ENCODE measurements around the gene PTPRD.

The PTPRD gene

GRCh38 chr9:10612641-10613398, at the start of gene PTPRD:
PTPRD (minus strand) TSS chr9:10613002.
- no peak for DNase-seq (ENCODE audit: low read depth, low spot score)

- no peak for DNase-seq (ENCODE audit: low read depth, low spot score)
Observed at GRCh38 chr9:10661994-10662393, 49.2 kb upstream of the PTPRD start.

GRCh38 chr9:10661376-10661775, 48.6 kb upstream of the PTPRD start:
- DNase-seq (ENCODE audit: low read depth, low spot score): no peak

GRCh38 chr9:10651012-10651411, 38.2 kb upstream of the PTPRD start:
- DNase-seq (ENCODE audit: low read depth, low spot score): no peak

GRCh38 chr9:10649076-10649475, 36.3 kb upstream of the PTPRD start:
- no peak for DNase-seq (ENCODE audit: low read depth, low spot score)

- no peak for DNase-seq (ENCODE audit: low read depth, low spot score)
Observed at GRCh38 chr9:10633785-10634184, 21.0 kb upstream of the PTPRD start.

DNA sequence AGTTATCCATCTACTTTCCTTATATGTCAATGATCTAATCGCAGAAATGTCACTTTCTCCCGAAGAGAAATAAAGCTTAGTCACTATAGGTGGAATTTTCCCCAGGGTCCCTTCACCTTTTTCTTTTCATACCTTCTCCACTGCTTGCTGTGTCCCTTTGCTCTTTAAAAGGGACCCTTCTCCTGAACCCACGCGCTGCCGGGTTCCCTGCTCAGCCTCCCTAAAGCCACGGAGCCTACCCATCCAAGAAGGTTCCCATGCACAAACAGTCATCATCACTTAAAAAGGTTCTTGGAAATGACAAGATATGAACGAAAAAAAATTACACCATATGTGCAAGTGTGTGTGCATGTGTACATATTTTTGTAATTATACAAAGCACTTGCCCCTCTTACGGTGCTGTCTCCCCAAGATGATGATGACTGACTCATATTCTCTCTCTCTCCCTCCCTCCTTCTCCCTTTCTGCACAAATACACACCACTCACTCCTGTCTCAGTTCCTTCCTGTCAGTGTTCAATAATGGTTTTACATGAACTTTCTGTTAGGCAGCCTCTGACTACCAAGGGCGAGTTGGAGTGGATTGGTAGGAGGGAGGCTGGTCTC, 1.5 kb upstream of the PTPRD start:
- no peak for DNase-seq (ENCODE audit: low read depth, low spot score)

DNA sequence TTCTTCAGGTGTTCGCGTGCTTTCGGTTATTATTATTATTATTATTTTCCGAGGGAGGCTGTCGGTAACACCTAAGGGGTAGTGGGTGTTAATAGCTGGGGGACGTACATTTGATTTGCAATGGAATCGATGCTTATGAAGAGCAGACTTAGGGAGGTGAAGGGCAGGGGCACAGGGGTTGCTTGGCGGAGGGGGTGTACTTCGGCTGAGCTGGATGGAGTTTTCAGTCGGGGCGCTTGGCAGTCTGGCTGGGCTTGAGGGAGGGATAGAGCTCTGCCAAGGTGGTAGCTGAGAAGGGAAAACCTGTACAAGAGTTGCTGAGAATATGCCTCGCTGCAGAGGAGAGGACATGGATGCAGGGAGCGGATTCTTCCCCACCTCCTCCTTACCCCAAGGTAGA, 617 bp upstream of the PTPRD start:
- no peak for DNase-seq (ENCODE audit: low read depth, low spot score)

DNA sequence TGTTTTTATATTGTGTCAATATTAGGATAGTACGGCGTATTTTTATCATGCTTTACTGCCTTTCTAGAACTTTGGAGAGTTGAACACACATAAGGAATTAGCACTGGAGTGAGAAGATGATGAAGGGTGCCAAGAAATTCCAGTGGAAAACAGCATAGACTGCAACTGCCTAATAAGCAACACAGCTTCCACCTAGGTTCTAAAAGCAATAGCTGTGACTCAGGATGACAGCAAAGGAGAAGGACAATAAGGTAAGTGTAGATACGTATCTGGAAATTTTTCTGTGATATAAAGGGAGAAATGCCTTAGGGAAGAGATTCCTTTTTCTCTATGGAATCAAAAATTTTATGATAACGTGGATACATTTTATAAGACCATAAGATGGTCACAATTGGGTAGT, 7.4 kb downstream of the PTPRD start:
- DNase-seq (ENCODE audit: low read depth, low spot score): no peak

DNA sequence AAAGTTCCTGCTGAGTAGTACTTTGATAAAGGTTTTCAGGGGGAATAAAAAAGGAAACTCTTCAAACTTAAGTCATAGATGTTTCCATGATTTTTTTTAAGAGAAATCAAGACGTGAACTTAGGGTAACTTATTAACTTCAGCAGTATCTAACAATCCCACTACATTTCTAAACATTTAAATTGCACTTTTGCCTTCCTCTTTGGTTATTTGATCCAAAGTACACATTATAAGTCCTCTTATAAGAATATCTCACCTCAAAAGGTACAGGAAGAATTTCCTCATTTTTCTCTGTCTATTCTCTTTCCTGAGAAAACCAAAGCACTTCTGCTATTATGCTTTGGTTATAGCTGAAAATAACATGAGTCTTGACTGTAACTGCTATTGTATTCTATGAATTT, 7.9 kb downstream of the PTPRD start:
- DNase-seq (ENCODE audit: low read depth, low spot score): no peak

DNA sequence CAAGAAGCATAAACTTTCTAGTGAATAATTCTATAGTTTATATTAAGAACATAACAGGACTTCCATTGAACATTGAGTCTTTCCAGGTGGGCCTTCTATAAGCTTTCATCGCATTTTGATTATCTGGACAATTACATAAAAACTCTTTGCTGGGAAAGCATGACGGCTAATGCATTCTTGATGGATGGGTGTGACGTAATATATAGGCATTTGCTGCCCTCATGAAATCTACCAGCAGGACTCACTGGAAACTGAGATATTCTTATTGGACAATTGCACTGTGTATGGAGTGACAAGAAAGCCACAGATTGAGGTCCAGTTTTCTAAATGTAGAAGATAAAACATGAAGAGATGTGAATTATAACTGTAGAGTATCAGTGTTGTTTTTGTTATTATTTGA, 15.0 kb downstream of the PTPRD start:
- DNase-seq (ENCODE audit: low read depth, low spot score): no peak

DNA sequence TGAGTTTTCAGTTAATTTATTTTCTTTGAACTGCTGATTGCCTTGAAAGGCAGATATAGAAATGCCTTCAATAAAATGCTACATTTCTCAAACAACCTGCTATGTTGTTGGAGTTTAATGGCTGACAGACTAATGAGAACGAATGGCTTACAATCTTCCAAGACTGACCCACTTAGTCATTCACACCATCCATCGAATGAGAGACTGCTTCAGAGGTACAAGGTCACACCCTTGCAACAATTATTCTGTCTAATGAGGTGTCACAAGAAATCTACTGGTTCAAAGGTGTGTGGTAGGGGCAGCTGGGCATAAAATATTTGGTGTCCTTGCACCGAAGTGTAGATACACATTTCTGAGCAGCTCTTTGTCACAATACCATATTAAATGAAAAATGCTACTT, 18.3 kb downstream of the PTPRD start:
- no peak for DNase-seq (ENCODE audit: low read depth, low spot score)

DNA sequence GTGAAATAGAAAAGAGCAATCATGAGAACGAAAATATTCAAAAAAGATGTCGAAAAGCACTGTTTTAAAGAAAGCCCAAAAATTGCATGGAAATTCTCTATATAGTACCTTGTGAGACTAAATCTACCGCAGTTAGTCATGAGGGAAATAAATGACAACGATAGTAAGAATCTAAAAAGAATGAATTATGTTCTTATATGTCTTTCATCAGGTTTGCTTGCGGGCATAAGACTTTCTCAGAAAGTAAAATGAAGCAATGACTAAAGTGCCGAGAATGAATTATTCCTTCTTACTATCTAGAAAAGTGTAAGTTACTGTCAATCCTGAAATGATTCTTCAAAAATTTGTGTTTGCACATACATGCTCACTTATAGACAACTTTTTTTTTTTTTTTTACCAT, 26.4 kb downstream of the PTPRD start:
- DNase-seq (ENCODE audit: low read depth, low spot score): no peak

DNA sequence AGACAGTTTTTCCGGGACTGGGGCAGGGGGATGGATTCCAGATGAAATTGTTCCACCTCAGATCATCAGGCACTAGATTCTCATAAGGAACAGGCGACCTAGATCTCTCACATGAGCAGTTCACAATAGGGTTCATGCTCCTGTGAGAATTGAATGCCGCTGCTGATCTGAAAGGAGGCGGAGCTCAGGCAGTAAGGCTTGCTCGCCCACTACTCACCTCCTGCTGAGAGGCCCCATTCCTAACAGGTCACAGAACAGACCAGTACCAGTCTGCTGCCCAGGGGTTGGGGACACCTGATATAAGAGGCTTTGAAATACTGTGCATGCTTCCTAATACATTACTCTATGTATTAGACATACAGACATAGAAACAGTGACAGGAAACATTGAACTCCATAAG, 41.1 kb downstream of the PTPRD start:
- no peak for DNase-seq (ENCODE audit: low read depth, low spot score)

- no peak for DNase-seq (ENCODE audit: low read depth, low spot score)
Observed at GRCh38 chr9:10566848-10567247, 46.0 kb downstream of the PTPRD start.

DNA sequence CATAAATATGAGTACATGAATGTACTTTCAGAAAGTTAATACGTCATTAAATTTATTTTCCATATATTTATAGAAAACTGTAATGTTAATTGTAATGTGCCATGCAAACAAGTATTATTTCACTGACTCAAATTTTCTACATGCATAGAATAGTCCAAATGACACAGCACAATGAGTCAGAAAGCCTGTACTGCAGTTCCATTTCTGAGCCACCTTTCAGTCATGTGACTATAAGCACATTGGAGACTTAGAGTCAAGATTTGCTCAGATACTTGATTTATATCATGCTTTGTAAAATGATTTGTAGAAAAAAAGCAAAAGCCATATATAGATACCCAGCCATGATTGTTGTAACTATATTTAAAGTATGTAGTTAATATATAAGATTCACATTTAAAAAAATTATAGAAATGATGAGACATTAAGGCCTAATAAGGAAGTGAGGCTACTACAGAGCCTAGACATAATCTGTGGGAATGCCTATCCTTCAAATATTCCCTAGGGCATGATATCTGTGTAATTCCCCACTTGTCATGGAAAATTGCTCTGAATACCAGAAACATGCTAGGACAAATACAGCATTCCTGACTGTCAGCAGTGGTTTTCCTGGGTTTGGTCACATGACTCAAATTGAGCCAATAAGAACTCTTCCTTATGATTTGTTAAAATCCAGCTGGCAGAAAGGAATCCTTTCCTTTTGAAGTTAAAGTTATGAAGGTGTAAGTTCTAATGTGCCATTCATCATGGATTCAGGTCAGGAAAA, 50.0 kb downstream of the PTPRD start:
- no peak for DNase-seq (ENCODE audit: low read depth, low spot score)

DNA sequence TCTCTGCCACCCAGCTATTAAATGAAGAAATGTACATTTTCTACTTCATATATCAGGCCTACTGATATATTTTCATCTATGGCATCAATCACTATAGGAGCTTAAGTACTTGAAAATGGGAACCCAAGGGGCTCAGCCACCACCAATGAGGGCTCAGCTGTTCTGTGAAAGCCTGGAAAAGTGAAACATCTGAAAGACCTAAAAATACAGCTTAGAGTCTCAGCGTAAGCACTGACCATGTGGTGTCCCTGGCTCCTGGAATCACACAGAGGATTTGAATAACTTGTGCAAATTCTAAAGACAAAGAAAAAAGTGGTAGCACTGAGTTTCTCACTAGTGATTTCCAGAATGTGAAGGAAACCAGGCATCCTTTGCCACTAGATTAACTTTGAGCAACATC, 64.5 kb downstream of the PTPRD start:
- DNase-seq (ENCODE audit: low read depth, low spot score): no peak

DNA sequence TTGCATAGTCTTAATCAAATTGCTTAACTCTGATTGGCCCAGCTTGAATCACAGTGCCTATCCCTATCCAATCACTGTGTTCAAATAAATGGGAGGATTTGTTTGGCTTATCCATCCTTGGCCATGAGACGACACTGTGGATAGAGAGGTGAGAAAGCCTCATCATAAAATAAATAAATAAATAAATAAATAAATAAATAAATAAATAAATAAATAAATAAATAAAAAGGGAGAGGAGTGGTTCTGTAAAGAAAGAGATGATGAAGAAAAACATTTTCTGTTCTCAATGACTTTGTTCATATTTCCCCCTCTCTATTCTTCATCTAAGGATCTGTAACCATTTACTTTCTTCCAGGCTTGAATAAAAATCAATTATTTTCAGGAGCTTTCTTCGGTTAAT, 74.7 kb downstream of the PTPRD start:
- DNase-seq (ENCODE audit: low read depth, low spot score): no peak

GRCh38 chr9:10534850-10535249, 78.0 kb downstream of the PTPRD start:
- no peak for DNase-seq (ENCODE audit: low read depth, low spot score)

GRCh38 chr9:10525972-10526371, 86.8 kb downstream of the PTPRD start:
- no peak for DNase-seq (ENCODE audit: low read depth, low spot score)

GRCh38 chr9:10523164-10523563, 89.6 kb downstream of the PTPRD start:
- no peak for DNase-seq (ENCODE audit: low read depth, low spot score)

- no peak for DNase-seq (ENCODE audit: low read depth, low spot score)
Observed at GRCh38 chr9:10512144-10512543, 100.7 kb downstream of the PTPRD start.

- no peak for DNase-seq (ENCODE audit: low read depth, low spot score)
Observed at GRCh38 chr9:10488937-10489336, 123.9 kb downstream of the PTPRD start.
